Fibroblast of mammary gland (primary cell): Measurements from ENCODE around the gene F12.

Source experiments
- DNase-seq: peaks from one replicate; pipeline ENCODE4 v3.0.0-alpha.2; 2010; ENCODE audit warnings: low read depth
- H3K4me3 ChIP-seq: 2 replicates; pipeline ENCODE4 v1.5.1; 2011; ENCODE audit warnings: low read depth, mild to moderate bottlenecking, low read length, moderate library complexity; ENCODE audit not compliant: control insufficient read depth
- CTCF ChIP-seq: conservative IDR thresholded peaks from 2 replicates; pipeline ENCODE4 v1.5.1; 2011; ENCODE audit warnings: low read depth, low read length, inconsistent platforms; ENCODE audit not compliant: control insufficient read depth, insufficient read depth

Gene F12

GRCh38 chr5:177427919-177428573 is 18.7 kb upstream of the F12 start:
- H3K4me3 ChIP-seq, result peak overlapping the region; percentile 62
- no peak for DNase-seq
- no peak for TF ChIP-seq CTCF

- DNase-seq, result no peak
- TF ChIP-seq CTCF, result no peak
These were observed 18.0 kb upstream of the F12 start for GRCh38 chr5:177427211-177427822.

GRCh38 chr5:177426566-177427210 is 17.3 kb upstream of the F12 start, which contains the start of gene GRK6:
GRK6 (plus strand) TSS chr5:177426676; CDS start chr5:177426846, 170 bp downstream.
- no peak for TF ChIP-seq CTCF
- peak; percentile 25 for DNase-seq
- peak within 1 kb of the TSS; percentile 64 for H3K4me3 ChIP-seq

More at GRCh38 chr5:177427211-177427822, 18.0 kb upstream of the F12 start:
- peak overlapping the region; percentile 62 for H3K4me3 ChIP-seq

- H3K4me3 ChIP-seq, result peak overlapping the region; percentile 64
- DNase-seq, result peak; percentile 100
- TF ChIP-seq CTCF, result no peak
These were observed 16.6 kb upstream of the F12 start for GRCh38 chr5:177425801-177426565.

- TF ChIP-seq CTCF, result no peak
- peak overlapping the region; percentile 64 for H3K4me3 ChIP-seq
- no peak for DNase-seq
These were observed 15.9 kb upstream of the F12 start for GRCh38 chr5:177425196-177425800.

GRCh38 chr5:177423671-177424070 is 14.3 kb upstream of the F12 start:
- no peak overlapping the region for H3K4me3 ChIP-seq
- no peak for TF ChIP-seq CTCF
- no peak for DNase-seq
